ENCODE measurements around the gene GNB4.

- TF ChIP-seq CTCF (IDR thresholded peaks at IDR 0.05) = no peak
- no peak for TF ChIP-seq POLR2A (IDR thresholded peaks at IDR 0.05)
Observed at GRCh38 chr3:179391906-179392305, 59.4 kb downstream of the GNB4 start.
